ENCODE measurements around the gene RCC1. TPM values are rescaled to one million over a fixed set of nuclear protein-coding genes. Genes with fewer than 3 reads are reported as not detected.
A peak's percentile ranks its signal among the peaks of the same experiment; 100 is the strongest.

RCC1 gene
- total and polyA plus RNA-seq, 4 donors: 22.9 to 34.3 (median 28.8) TPM

DNA sequence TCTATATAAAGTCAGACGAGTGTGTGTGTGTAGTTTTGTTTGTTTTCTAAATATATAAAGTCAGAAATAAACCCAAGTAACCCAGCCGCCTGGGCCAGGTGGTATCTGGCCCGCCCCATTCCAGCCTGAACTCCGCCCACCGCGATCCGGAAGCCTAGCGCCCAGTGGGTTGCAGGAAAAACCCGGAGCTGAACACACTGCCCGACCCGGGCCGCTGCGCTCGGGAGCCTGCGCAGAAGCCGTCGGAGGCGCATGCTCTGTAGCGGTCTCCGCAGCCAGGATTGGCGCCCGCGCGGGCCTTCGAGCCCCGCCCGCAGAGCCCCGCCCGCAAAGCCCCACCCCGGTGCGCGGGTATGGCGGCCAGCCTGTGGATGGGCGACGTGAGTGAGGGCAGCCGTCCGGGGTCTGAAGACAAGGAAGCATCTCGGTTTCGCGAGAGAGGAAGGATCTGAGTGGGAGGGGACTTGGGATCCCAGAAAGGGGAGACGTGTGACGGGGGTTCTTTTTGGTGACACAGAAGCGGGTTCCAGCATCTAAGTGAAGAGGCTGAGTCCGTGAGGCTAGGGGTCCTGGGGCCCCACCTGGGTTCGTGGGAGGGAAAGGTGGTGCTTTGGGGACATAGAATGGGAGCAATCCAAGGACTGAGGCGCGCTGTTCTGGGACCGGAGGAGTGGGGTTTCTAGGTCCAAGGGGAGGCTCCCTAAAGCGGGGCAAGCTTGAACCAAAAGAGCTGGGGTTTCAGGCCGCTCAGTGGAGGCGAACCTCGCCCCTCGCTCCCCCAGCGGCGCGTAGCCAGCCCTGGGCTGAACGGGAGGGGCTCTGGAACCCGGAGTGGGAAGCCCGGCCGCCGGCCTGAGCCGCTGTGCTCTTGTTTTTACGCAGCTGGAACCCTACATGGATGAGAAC lies 47.2 kb downstream of the RCC1 start, which contains the start of gene TRNAU1AP:
TRNAU1AP (plus strand) TSS at position 328 of the 906 bp plus-strand sequence; CDS start at position 354, 26 bp downstream.
- Histone ChIP-seq H3K9ac (ENCODE audit: insufficient read depth in 1 of 2, low read length in 2 of 2) (peak within 1 kb of the TSS; percentile 70 to 96), H3K4me3 (peak within 1 kb of the TSS; percentile 90), H3K27ac (ENCODE audit: low read depth in 1 of 2, low read length in 1 of 2) (peak within 1 kb of the TSS; percentile 71 to 88), H3K9me3 (ENCODE audit: control insufficient read depth in 4 of 4, insufficient read depth in 3 of 4, low read length in 3 of 4) (no peaks in the 10 kb centered on the region), H3K4me1 (ENCODE audit: control insufficient read depth in 5 of 5, insufficient read depth in 5 of 5, low read length in 5 of 5) (peaks cover 0 to 11% (median 0%) of the 10 kb centered on the region in 5 donors), H3K36me3 (ENCODE audit: control insufficient read depth in 4 of 4, insufficient read depth in 4 of 4, low read length in 4 of 4) (peaks cover 0 to 8% (median 4%) of the 10 kb centered on the region in 4 donors), H3K27me3 (ENCODE audit: control insufficient read depth in 3 of 3, insufficient read depth in 3 of 3, low read length in 2 of 3) (no peaks in the 10 kb centered on the region)
- WGBS, 2 donors: 0 to 1% methylated on average over 61 to 63 of the region's 63 CpGs
- DNase-seq (peak; percentile 97 to 99 (median 97)), ATAC-seq (ENCODE audit: insufficient read depth, low FRiP score) (peak; percentile 99)
- TF ChIP-seq, protein P1, sequence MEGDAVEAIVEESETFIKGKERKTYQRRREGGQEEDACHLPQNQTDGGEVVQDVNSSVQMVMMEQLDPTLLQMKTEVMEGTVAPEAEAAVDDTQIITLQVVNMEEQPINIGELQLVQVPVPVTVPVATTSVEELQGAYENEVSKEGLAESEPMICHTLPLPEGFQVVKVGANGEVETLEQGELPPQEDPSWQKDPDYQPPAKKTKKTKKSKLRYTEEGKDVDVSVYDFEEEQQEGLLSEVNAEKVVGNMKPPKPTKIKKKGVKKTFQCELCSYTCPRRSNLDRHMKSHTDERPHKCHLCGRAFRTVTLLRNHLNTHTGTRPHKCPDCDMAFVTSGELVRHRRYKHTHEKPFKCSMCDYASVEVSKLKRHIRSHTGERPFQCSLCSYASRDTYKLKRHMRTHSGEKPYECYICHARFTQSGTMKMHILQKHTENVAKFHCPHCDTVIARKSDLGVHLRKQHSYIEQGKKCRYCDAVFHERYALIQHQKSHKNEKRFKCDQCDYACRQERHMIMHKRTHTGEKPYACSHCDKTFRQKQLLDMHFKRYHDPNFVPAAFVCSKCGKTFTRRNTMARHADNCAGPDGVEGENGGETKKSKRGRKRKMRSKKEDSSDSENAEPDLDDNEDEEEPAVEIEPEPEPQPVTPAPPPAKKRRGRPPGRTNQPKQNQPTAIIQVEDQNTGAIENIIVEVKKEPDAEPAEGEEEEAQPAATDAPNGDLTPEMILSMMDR (IDR thresholded peaks at IDR 0.05; ENCODE audit: control extremely low read depth, extremely low read depth): no peak

DNA sequence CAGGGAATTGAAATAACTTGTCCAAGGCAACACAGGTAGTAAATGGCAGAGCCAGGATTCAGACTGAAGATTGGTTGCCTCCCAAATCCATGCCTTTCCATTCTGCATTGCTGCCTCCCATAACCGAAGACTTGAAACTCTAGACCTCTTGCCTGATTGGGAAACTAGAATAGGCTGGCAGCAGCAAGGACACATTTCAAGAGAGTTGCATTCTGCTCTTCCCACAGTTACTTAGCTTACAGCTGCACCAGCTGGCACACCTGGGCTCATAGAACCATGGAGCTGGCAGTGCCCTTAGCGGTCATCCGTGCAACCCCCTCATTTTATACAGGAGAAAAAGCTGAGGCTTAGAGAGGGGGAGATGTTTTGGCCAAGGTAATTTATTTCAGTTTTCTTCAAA lies 55.0 kb downstream of the RCC1 start:
- Histone ChIP-seq H3K27me3 (ENCODE audit: control insufficient read depth in 3 of 3, insufficient read depth in 3 of 3, low read length in 2 of 3) (no peaks in the 10 kb centered on the region), H3K4me1 (ENCODE audit: control insufficient read depth in 5 of 5, insufficient read depth in 5 of 5, low read length in 5 of 5) (no peaks in the 10 kb centered on the region), H3K9ac (ENCODE audit: insufficient read depth in 1 of 2, low read length in 2 of 2) (no peak overlapping the region), H3K27ac (ENCODE audit: low read depth in 1 of 2, low read length in 1 of 2) (no peak overlapping the region), H3K36me3 (ENCODE audit: control insufficient read depth in 4 of 4, insufficient read depth in 4 of 4, low read length in 4 of 4) (peaks cover 26 to 42% (median 31%) of the 10 kb centered on the region in 4 donors), H3K4me3 (no peak overlapping the region), H3K9me3 (ENCODE audit: control insufficient read depth in 4 of 4, insufficient read depth in 3 of 4, low read length in 3 of 4) (no peaks in the 10 kb centered on the region)
- TF ChIP-seq, protein P1 (IDR thresholded peaks at IDR 0.05; ENCODE audit: control extremely low read depth, extremely low read depth): no peak
- 94 to 96% methylated on average over 3 of the region's 3 CpGs for WGBS, 2 donors
- ATAC-seq (ENCODE audit: insufficient read depth, low FRiP score) (no peak), DNase-seq (no peak)

DNA sequence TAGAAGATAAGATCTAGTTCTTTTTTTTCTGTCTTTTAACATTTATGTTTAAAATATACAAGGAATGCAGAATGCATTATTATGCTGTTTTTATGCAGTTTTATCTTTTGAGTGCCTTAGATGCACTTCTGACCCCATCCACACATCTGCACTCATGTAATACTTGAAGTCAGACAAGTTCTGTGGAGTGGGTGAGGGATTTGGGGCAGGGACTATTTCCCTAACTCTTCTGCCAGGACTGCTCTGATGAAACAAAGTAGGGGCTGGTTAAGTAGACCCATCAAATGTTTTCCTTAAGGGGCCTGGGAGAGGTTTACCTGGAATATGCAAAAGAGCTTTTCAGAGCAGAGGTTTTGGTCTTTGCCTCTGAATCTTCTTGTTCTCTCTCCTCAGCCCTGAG lies 58.5 kb downstream of the RCC1 start:
- ATAC-seq (ENCODE audit: insufficient read depth, low FRiP score) (no peak), DNase-seq (no peak)
- H3K27ac ChIP-seq (ENCODE audit: low read depth in 1 of 2, low read length in 1 of 2): peak overlapping the region in 1 of 2 donors; percentile 32
- H3K36me3 ChIP-seq (ENCODE audit: control insufficient read depth in 4 of 4, insufficient read depth in 4 of 4, low read length in 4 of 4): peaks cover 36 to 44% (median 41%) of the 10 kb centered on the region in 4 donors
- TF ChIP-seq, protein P1 (IDR thresholded peaks at IDR 0.05; ENCODE audit: control extremely low read depth, extremely low read depth): no peak
- no peak overlapping the region for H3K9ac ChIP-seq (ENCODE audit: insufficient read depth in 1 of 2, low read length in 2 of 2)
- H3K27me3 ChIP-seq (ENCODE audit: control insufficient read depth in 3 of 3, insufficient read depth in 3 of 3, low read length in 2 of 3): no peaks in the 10 kb centered on the region
- H3K9me3 ChIP-seq (ENCODE audit: control insufficient read depth in 4 of 4, insufficient read depth in 3 of 4, low read length in 3 of 4): no peaks in the 10 kb centered on the region
- H3K4me3 ChIP-seq: no peak overlapping the region
- H3K4me1 ChIP-seq (ENCODE audit: control insufficient read depth in 5 of 5, insufficient read depth in 5 of 5, low read length in 5 of 5): no peaks in the 10 kb centered on the region
